Measurements from ENCODE around the gene MAP3K3. TPM values are rescaled to one million over a fixed set of nuclear protein-coding genes. Genes with fewer than 3 reads are reported as not detected.

The MAP3K3 gene
- total and polyA plus RNA-seq, 10 of the 15 experiments (the other 5 are each of a cell fraction or from before 2014, with no cell fraction given), result 1.6 to 24.1 (median 15.0) TPM

- in situ Hi-C loops (cut with MboI), result no loop called here
- no peak for ATAC-seq
- Histone ChIP-seq H3K27me3 (replicated peaks in 1 of 2; ENCODE audit: control insufficient read depth in 2 of 2, insufficient read depth in 2 of 2, low read length in 1 of 2) (no peaks in the 10 kb centered on the region), H3K9ac (ENCODE audit: control insufficient read depth, insufficient read depth, low read length) (no peak overlapping the region), H3K4me3 (no peak overlapping the region), H3K9me3 (replicated peaks; ENCODE audit: control insufficient read depth, insufficient read depth, low read length) (no peaks in the 10 kb centered on the region), H3K4me2 (ENCODE audit: control insufficient read depth, insufficient read depth) (no peak overlapping the region), H3K27ac (ENCODE audit: control insufficient read depth, insufficient read depth) (no peak overlapping the region), H3K4me1 (ENCODE audit: control insufficient read depth, insufficient read depth, low read length) (no peaks in the 10 kb centered on the region), H2AFZ (ENCODE audit: control insufficient read depth, low read depth, low read length) (no peak overlapping the region), H4K20me1 (ENCODE audit: control insufficient read depth, insufficient read depth) (no peaks in the 10 kb centered on the region), H3K36me3 (ENCODE audit: control insufficient read depth in 2 of 2, insufficient read depth in 2 of 2, low read length in 1 of 2) (peaks cover 3 to 12% of the 10 kb centered on the region in 2 experiments), H3K79me2 (ENCODE audit: control insufficient read depth, insufficient read depth, low read length) (no peaks in the 10 kb centered on the region)
- DNase-seq (ENCODE audit: low read depth, low spot score), result no peak
- no peak for FAIRE-seq
- WGBS (ENCODE audit: insufficient coverage, insufficient replicate concordance, low lambda C conversion rate, missing lambda C conversion rate), result 96% methylated on average over 5 of the region's 5 CpGs
- no TSS peak for BruUV-seq (replicated peaks)
- ChIA-PET POLR2A (no interaction called here), CTCF (interaction anchor here (1.0 to 1.7 kb wide), 3 partner anchors 43 to 254 kb away, joined by 3 to 5 read pairs (median 4); no protein-coding TSS in a partner anchor), RAD21 (ENCODE audit: unreplicated experiment) (interaction anchor here (1.5 kb wide), 1 partner anchor 254 kb away, joined by 3 read pairs; no protein-coding TSS in a partner anchor), SMC1A (ENCODE audit: uncharacterized antibody, unreplicated experiment) (interaction anchor here (0.6 to 1.2 kb wide), 2 partner anchors 116 to 253 kb away, joined by 3 read pairs; no protein-coding TSS in a partner anchor)
- intact Hi-C loops (cut with micrococcal nuclease; ENCODE audit: unreplicated experiment), result no loop called here
- TF ChIP-seq SMAD5 (IDR thresholded peaks at IDR 0.05; ENCODE audit: low read depth) (no peak), ZBTB33 (IDR thresholded peaks at IDR 0.05) (no peak), SIX5 (IDR thresholded peaks at IDR 0.05; ENCODE audit: low read depth, low read length, severe bottlenecking) (no peak), MYB (IDR thresholded peaks at IDR 0.05; ENCODE audit: borderline replicate concordance, low read depth, low read length) (no peak), BCLAF1 (IDR thresholded peaks at IDR 0.05) (no peak), MLLT1 (IDR thresholded peaks at IDR 0.05) (no peak), YY1 (IDR thresholded peaks at IDR 0.05; ENCODE audit: low read depth, low read length) (no peak), TAF1 (IDR thresholded peaks at IDR 0.05; ENCODE audit: borderline replicate concordance, low read depth, low read length) (no peak), BCL3 (IDR thresholded peaks at IDR 0.05; ENCODE audit: borderline replicate concordance, insufficient read depth, low read depth, low read length, poor library complexity, severe bottlenecking) (no peak), SKIL (IDR thresholded peaks at IDR 0.05; ENCODE audit: low read depth, poor library complexity, severe bottlenecking) (no peak), POLR2A (IDR thresholded peaks at IDR 0.05; ENCODE audit: low read depth, low read length) (no peak), GABPA (IDR thresholded peaks at IDR 0.05; ENCODE audit: low read depth) (no peak), BMI1 (IDR thresholded peaks at IDR 0.05; ENCODE audit: borderline replicate concordance) (no peak), POLR2AphosphoS5 (IDR thresholded peaks at IDR 0.05; ENCODE audit: low read length) (no peak), TARDBP (IDR thresholded peaks at IDR 0.05; ENCODE audit: borderline replicate concordance) (no peak), CREM (IDR thresholded peaks at IDR 0.05; ENCODE audit: low read depth) (no peak)
Observed at GRCh38 chr17:63679214-63679613, 57.0 kb downstream of the MAP3K3 start.

All from GM12878 (cell line).